Spleen (tissue), 7 donors: ENCODE results near the gene STXBP1.

ENCODE experiments used
- CTCF ChIP-seq, 11 experiments: fragments of 200-600 bp in 7 of 11; fragments of 450-650 bp in 4 of 11; sonication (generic) in 4 of 11; IDR thresholded peaks in 8 of 11; conservative IDR thresholded peaks in 3 of 11; 1 replicate in 7 of 11; 2 replicates in 4 of 11; pipeline versions ENCODE4 v1.4.0 to v1.8.0; 2016 to 2021; ENCODE audit warnings: antibody characterized with exemption in 11 of 11, inconsistent platforms in 4 of 11, mild to moderate bottlenecking in 1 of 11
- POLR2A ChIP-seq, 3 donors: fragments of 450-650 bp; IDR thresholded peaks; one replicate each; pipeline ENCODE4 v1.5.1; 2017; ENCODE audit warnings: antibody characterized with exemption in 3 of 3, mild to moderate bottlenecking in 1 of 3
- donor health status: DM: no; HTN: no; CAD: no; lungs with moderate emphysema.
- donor health status: DM: no; HTN: no; CAD: no.
- donor health status: DM: no; HTN: no; CAD: no.

- no peak for TF ChIP-seq CTCF (IDR thresholded peaks at IDR 0.05 in 8 of 11, conservative IDR thresholded peaks at IDR 0.05 in 3 of 11)
- no peak for TF ChIP-seq POLR2A (IDR thresholded peaks at IDR 0.05)
Measured at GRCh38 chr9:127717766-127718165, 105.7 kb downstream of the STXBP1 start.
